Effector memory CD8-positive, alpha-beta T cell (primary cell): ENCODE measurements around the gene MYF6.

Experiments
- ATAC-seq: fragments of 150-1000 bp; cut with Tn5 transposase; replicated peaks from 2 replicates; pipeline ENCODE4 v1.10.0; 2021; ENCODE audit warnings: mild to moderate bottlenecking, moderate library complexity
- DNase-seq, 3 experiments: peaks; one replicate each; pipeline ENCODE4 v3.0.0; 2021
- H3K27ac Mint-ChIP-seq, 2 donors: one replicate each; pipeline ENCODE4 v1.8.0; 2022; ENCODE audit warnings: mild to moderate bottlenecking in 2 of 2, mixed read lengths in 2 of 2, moderate library complexity in 2 of 2
- H3K27me3 Mint-ChIP-seq, 2 donors: one replicate each; pipeline ENCODE4 v1.8.0; 2022; ENCODE audit warnings: mixed read lengths in 2 of 2
- H3K36me3 Mint-ChIP-seq: one replicate; pipeline ENCODE4 v1.8.0; 2022; ENCODE audit warnings: mild to moderate bottlenecking, moderate library complexity, mixed read lengths; ENCODE audit not compliant: insufficient read depth
- H3K4me1 Mint-ChIP-seq, 2 donors: one replicate each; pipeline ENCODE4 v1.8.0; 2022; ENCODE audit warnings: low read depth in 2 of 2, mixed read lengths in 2 of 2
- H3K4me3 Mint-ChIP-seq, 2 donors: one replicate each; pipeline ENCODE4 v1.8.0; 2022; ENCODE audit warnings: mild to moderate bottlenecking in 2 of 2, mixed read lengths in 2 of 2, moderate library complexity in 2 of 2
- H3K9me3 Mint-ChIP-seq, 2 donors: one replicate each; pipeline ENCODE4 v1.8.0; 2022; ENCODE audit warnings: mixed read lengths in 2 of 2

The MYF6 gene

DNA sequence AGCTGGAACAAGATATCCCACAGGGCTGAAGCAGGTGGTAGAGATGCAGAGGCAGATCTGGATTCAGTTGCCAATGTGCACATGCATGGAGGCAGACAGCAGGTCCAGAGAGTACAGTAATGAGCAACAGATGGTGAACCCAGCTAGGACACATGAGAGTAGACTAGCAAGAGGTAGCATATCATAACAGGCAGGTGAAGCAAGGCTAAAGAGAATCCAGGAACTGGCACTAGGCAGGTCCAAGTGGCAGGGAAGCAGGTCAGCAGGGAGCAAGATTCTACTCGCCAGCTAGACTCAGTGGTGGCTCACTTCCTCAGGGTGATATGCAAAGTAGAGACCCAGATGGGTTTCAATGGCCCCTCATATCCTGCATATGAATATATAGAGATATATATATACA is 15.3 kb upstream of the MYF6 start:
- Mint-ChIP-seq H3K4me3 (no peak overlapping the region), H3K4me1 (no peaks in the 10 kb centered on the region), H3K9me3 (peaks cover 0 to 4% of the 10 kb centered on the region in 2 donors), H3K36me3 (no peaks in the 10 kb centered on the region), H3K27ac (no peak overlapping the region), H3K27me3 (no peaks in the 10 kb centered on the region)
- DNase-seq (no peak), ATAC-seq (no peak)

DNA sequence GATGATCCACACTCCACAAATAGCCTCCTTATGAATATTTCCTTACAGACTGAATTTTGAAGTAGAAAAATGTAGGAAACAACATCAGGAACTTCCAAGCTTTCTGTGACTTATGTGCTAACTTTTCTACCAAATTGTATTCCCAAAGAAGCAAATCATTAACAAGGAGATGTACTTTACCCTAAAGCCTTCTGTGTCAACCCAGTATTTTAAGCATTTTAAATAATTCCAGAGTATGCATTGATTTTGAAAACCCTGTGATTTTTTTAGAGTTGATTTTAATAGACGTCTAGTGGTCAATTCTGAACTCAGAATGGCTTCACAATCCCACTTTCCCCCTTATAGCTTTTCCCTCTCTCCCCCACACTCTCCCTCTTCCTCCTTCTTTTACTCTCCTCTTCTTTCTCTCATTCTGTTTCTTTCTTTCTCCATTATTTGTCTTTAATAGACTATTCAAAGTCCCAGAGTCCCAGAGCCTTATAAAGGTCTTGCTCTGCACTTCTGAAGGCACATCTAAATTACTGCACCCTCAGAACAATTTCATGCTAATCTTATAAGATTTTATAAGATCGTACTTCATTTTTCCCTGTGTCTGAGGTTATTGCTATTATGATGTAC is 10.1 kb upstream of the MYF6 start:
- no peak for ATAC-seq

DNA sequence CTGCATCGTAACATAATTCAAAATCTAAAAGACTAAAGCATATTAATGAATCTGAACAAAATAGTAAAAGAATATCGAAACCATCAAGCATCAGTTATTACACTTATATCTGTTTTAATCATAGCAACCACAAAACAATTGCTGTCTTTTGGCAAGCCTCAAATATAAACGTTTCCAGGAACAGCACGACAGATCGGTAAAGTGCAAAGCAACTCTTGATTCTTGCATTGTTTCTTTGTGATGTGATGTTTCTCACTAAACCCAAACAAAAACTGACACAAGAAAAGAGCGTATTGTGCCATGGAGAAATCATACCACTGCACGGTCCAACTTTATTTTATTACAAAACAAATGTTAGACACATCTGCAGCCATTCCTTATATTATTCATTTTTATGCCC is 9.2 kb upstream of the MYF6 start:
- no peak overlapping the region for H3K4me3 Mint-ChIP-seq
- no peaks in the 10 kb centered on the region for H3K36me3 Mint-ChIP-seq
- ATAC-seq (no peak), DNase-seq (no peak)
- H3K4me1 Mint-ChIP-seq: no peaks in the 10 kb centered on the region
- no peaks in the 10 kb centered on the region for H3K27me3 Mint-ChIP-seq
- peaks cover 2 to 12% of the 10 kb centered on the region in 2 donors for H3K9me3 Mint-ChIP-seq
- no peak overlapping the region for H3K27ac Mint-ChIP-seq

More for the DNA sequence above, 10.1 kb upstream of the MYF6 start:
- DNase-seq: no peak
- peaks cover 2 to 7% of the 10 kb centered on the region in 2 donors for H3K9me3 Mint-ChIP-seq
- H3K4me3 Mint-ChIP-seq: no peak overlapping the region
- H3K27ac Mint-ChIP-seq: no peak overlapping the region
- no peaks in the 10 kb centered on the region for H3K27me3 Mint-ChIP-seq
- no peaks in the 10 kb centered on the region for H3K4me1 Mint-ChIP-seq
- no peaks in the 10 kb centered on the region for H3K36me3 Mint-ChIP-seq

DNA sequence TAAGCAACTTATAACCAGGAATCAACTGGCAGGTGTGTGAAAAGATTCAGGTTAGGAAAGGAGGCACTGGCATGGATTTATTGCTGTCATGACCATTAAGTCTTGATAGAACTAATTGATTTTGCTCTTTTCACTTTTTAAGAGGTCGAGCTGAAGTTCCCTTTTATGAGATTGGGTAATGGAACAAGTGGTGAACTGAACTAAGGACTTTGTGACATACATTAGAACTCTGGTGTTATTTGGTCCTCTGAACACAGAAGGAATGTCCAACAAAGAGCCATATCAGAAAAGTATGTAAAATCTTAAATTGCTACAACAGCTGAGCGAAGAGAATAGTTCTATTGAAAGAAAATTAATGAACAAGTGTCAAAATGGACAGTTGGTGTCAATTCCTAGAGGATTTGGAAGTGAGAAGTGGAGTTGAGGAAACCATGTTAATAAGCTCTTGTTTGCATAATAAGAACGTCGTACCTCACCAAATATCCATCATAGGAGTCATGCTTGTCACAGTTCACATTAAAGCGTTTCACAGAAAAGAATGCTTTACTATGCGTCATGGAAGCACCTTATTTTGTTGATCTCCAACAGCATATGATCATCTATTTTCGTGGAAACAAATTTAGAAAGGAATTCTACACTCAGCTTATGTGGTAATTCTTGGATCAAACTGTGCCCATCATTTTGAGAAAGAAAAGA is 8.4 kb upstream of the MYF6 start:
- ATAC-seq (no peak), DNase-seq (no peak)
- peaks cover 2 to 15% of the 10 kb centered on the region in 2 donors for H3K9me3 Mint-ChIP-seq

DNA sequence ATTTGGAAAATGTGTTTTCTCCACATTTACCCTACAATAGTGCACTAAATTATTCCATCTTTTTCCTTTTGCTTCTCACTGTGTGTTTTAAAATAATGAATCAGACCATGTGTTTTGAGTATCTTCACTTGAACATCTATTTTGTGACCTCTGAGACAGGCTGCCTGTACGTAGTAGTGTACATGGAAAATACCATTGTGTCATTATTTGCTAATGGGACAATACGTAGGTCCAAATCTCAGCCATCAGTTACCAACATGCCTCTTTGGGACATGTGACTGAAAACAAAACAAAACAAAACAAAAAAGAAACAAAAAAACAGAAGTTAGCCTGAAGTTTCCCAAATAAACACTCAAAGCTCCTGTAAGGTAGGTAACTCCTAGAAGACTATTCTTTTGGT is 7.1 kb upstream of the MYF6 start:
- H3K36me3 Mint-ChIP-seq: no peaks in the 10 kb centered on the region
- no peaks in the 10 kb centered on the region for H3K27me3 Mint-ChIP-seq
- no peaks in the 10 kb centered on the region for H3K4me1 Mint-ChIP-seq
- ATAC-seq (no peak), DNase-seq (no peak)
- H3K4me3 Mint-ChIP-seq: no peak overlapping the region
- H3K9me3 Mint-ChIP-seq: peaks cover 2 to 15% of the 10 kb centered on the region in 2 donors
- no peak overlapping the region for H3K27ac Mint-ChIP-seq

More for the DNA sequence above, 8.4 kb upstream of the MYF6 start:
- no peaks in the 10 kb centered on the region for H3K4me1 Mint-ChIP-seq
- no peak overlapping the region for H3K4me3 Mint-ChIP-seq
- H3K36me3 Mint-ChIP-seq: no peaks in the 10 kb centered on the region
- H3K27me3 Mint-ChIP-seq: no peaks in the 10 kb centered on the region
- H3K27ac Mint-ChIP-seq: no peak overlapping the region

DNA sequence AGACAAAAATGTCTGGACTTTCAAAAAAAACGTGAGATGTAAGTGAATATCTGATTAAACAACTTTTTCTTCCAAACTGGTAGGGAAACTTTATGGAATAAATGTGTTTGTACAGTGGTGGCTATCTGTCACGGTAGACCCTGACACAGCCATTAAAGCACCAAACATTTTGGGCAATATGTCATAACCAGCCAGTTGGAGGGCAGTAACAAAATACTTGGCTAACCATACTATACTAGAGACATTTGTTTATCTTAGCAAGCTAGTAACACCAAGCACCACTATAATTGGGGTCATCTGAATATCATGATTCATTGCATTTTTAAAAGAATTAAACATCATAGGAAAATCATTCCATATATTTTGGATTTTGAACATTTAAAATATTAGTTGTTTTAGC is 6.0 kb upstream of the MYF6 start:
- no peaks in the 10 kb centered on the region for H3K27me3 Mint-ChIP-seq
- no peak for DNase-seq
- H3K4me3 Mint-ChIP-seq: no peak overlapping the region
- H3K27ac Mint-ChIP-seq: no peak overlapping the region
- H3K9me3 Mint-ChIP-seq: peaks cover 2 to 15% of the 10 kb centered on the region in 2 donors
- H3K36me3 Mint-ChIP-seq: no peaks in the 10 kb centered on the region
- no peaks in the 10 kb centered on the region for H3K4me1 Mint-ChIP-seq
- no peak for ATAC-seq

DNA sequence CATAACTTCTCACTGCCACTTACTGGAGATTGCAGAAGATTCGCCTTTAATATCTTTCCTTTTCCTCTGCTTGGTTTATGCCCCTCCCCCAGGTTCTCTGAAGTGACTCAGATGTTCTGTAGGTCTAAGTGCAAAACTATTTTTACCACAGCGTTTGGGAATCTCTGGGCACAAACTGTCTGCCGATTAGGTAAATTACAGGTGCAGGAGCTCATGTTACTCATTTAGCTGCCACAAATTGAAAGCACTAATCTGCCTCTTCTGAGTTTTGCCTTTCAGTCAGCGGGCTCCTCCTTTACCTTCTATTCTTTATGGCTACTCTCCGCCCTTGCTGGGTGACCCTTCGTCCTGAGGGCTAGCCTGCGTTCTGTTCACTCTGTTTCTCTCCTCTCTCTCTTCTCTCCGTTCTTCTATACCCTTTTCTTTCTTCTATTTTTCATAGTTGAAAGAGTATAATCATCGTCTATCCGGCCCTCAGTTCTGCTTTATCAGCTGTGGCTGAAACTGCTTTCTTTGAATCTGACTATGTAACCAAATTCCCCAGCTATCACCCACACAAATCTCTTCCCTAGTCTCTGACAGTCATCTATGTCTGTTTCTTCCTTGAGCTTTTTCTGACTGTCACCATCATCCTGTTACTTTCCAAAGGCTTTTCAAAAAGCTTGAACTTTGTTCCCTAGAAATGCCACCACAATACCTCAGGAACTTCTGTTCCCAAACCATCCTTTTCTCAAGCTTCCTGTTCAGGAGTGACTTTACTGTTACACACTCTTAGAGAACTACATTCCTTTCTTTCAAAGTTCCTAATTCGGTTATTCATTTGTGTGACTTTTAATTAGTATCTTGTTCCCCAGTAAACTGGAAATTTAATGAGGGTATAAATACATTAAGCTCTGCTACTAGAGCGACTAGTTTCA is 4.3 kb upstream of the MYF6 start:
- no peaks in the 10 kb centered on the region for H3K4me1 Mint-ChIP-seq
- ATAC-seq (no peak), DNase-seq (no peak)
- H3K27ac Mint-ChIP-seq: no peak overlapping the region
- peaks cover 4 to 7% of the 10 kb centered on the region in 2 donors for H3K9me3 Mint-ChIP-seq
- H3K27me3 Mint-ChIP-seq: peaks cover 0 to 6% of the 10 kb centered on the region in 2 donors
- no peak overlapping the region for H3K4me3 Mint-ChIP-seq
- no peaks in the 10 kb centered on the region for H3K36me3 Mint-ChIP-seq

DNA sequence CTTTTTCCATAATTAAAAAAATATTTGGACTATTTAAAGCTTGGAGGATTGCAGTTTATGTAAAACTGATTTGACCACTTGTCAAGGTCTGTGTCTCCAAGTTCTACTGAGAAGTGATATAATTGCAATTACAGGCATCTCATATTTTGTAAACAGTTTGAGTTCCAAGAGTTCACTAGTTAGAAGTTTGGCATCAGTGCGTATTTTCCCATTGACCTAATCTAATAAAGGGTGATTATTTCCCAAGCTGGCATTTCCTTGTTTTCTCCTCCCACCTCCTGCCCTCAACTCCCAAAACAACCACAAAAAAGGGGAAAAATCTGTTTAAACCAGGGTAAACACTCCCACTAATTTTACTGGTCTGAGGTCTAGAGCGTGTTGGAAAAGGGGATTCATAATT is 3.0 kb upstream of the MYF6 start:
- Mint-ChIP-seq H3K9me3 (peaks cover 7% of the 10 kb centered on the region in 2 donors), H3K36me3 (no peaks in the 10 kb centered on the region), H3K27me3 (peaks cover 0 to 6% of the 10 kb centered on the region in 2 donors), H3K27ac (no peak overlapping the region), H3K4me3 (no peak overlapping the region), H3K4me1 (no peaks in the 10 kb centered on the region)
- DNase-seq: no peak
- ATAC-seq: no peak

DNA sequence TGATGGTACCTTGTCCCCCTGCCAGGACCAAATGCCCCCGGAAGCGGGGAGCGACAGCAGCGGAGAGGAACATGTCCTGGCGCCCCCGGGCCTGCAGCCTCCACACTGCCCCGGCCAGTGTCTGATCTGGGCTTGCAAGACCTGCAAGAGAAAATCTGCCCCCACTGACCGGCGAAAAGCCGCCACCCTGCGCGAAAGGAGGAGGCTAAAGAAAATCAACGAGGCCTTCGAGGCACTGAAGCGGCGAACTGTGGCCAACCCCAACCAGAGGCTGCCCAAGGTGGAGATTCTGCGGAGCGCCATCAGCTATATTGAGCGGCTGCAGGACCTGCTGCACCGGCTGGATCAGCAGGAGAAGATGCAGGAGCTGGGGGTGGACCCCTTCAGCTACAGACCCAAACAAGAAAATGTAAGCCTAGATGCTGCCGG is 410 bp downstream of the MYF6 start:
- H3K4me3 Mint-ChIP-seq: no peak overlapping the region
- DNase-seq (no peak), ATAC-seq (no peak)
- no peak overlapping the region for H3K27ac Mint-ChIP-seq
- H3K9me3 Mint-ChIP-seq: peaks cover 7 to 14% of the 10 kb centered on the region in 2 donors
- no peaks in the 10 kb centered on the region for H3K36me3 Mint-ChIP-seq
- no peaks in the 10 kb centered on the region for H3K4me1 Mint-ChIP-seq
- peaks cover 0 to 18% of the 10 kb centered on the region in 2 donors for H3K27me3 Mint-ChIP-seq

DNA sequence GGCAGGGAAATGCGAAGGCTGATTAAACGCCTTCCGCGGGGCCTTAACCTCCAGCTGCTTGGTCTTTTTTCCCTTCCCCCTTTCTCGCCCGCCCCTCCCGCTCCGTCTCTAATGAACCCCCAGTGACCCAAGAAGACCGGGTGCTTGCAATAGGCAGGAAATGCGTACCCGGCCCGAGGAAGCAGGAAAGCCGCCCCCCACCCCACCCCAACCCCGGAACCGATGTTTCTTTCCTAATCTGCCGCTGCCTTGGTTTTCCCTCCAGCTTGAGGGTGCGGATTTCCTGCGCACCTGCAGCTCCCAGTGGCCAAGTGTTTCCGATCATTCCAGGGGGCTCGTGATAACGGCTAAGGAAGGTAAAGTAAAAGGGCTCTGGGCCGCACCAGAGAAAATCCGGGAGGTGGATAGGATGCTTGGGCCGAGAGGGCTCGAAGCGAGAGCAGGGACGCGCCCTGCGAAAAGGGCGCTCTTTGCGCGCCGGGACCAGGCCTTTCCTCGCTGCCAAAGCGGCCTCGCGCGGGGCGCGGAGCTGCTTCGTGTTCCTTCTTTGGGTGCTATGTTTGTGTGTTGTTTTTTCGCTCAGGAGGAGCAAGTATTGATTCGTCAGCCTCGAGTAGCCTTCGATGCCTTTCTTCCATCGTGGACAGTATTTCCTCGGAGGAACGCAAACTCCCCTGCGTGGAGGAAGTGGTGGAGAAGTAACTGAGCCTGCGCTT is 983 bp downstream of the MYF6 start:
- no peak for DNase-seq

DNA sequence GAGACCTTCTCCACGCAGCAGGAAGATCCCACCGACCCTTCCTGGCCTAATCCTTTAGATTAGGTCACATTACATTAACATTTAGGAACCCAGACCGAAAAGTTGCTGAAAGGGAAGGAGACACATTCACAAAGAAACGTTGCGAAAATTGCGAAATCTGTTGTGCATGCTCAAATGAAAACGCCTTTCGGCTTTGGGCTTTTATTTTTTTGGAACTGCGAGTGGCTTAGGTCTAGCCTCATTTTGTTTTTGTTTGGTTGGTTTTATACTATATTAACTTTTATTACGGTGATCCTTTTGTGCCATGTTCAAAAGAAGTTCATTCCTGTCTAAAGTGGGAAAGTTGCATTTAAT is 1.5 kb downstream of the MYF6 start:
- H3K36me3 Mint-ChIP-seq: no peaks in the 10 kb centered on the region
- peak overlapping the region in 1 of 2 donors; percentile 49 for H3K4me3 Mint-ChIP-seq
- no peak overlapping the region for H3K27ac Mint-ChIP-seq
- DNase-seq (no peak), ATAC-seq (no peak)
- no peaks in the 10 kb centered on the region for H3K4me1 Mint-ChIP-seq
- peaks cover 7% of the 10 kb centered on the region in 2 donors for H3K9me3 Mint-ChIP-seq
- H3K27me3 Mint-ChIP-seq: peaks cover 0 to 19% of the 10 kb centered on the region in 2 donors

More for the DNA sequence above, 983 bp downstream of the MYF6 start:
- peak overlapping the region in 1 of 2 donors; percentile 57 for H3K27ac Mint-ChIP-seq
- H3K4me1 Mint-ChIP-seq: no peaks in the 10 kb centered on the region
- peaks cover 7 to 9% of the 10 kb centered on the region in 2 donors for H3K9me3 Mint-ChIP-seq
- ATAC-seq: no peak
- no peaks in the 10 kb centered on the region for H3K36me3 Mint-ChIP-seq
- H3K4me3 Mint-ChIP-seq: peak overlapping the region in 1 of 2 donors; percentile 49
- H3K27me3 Mint-ChIP-seq: peaks cover 0 to 18% of the 10 kb centered on the region in 2 donors

DNA sequence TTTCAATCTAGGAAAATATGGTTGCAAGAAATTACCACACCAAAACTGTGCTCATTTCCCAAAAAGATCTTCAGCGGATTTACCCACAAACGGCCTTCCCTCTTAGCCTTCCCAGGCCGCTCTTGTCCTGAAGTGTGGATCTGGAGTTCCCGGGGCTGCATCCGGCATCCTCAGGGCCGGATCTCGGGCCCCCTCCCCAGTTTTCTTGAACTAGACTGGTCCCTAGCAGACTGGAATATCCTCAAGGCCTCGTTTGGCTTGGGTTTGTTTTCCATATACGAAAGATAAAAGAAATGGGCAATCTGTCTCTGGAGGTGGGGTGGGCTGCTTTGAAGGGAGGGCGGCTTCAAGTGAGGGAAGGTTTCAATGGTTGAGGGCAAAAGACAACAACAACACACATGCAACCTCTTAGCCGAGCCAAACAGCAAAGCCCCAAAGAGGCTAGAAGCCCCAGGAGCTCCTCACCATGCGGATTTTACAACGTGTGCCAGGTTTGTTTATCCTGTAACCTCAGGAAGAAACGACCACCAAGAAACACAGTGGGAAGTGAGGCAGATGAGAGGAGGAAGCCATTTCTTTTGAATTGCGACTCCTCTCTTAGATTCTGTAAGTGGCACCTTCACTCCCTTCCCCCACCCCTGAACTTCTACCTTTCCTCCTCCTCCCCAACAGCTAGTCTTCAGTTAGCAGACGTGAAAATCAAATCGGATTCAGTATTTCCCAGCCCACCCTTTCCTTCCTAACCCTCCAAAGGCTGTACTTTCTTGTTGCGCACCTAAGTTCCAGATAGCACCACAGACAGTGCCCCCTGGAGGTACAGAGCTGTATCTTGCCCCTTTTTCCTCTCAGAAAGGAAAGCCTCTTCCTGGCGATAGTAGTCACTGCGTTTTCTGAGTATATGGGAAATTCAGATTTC is 2.6 kb downstream of the MYF6 start:
- ATAC-seq: no peak
- no peak overlapping the region for H3K27ac Mint-ChIP-seq

More for the DNA sequence above, 2.6 kb downstream of the MYF6 start:
- H3K4me1 Mint-ChIP-seq: no peaks in the 10 kb centered on the region
- no peaks in the 10 kb centered on the region for H3K36me3 Mint-ChIP-seq
- no peak for DNase-seq
- H3K9me3 Mint-ChIP-seq: peaks cover 7% of the 10 kb centered on the region in 2 donors
- H3K4me3 Mint-ChIP-seq: no peak overlapping the region
- peaks cover 0 to 26% of the 10 kb centered on the region in 2 donors for H3K27me3 Mint-ChIP-seq
